Hepatocyte (in vitro differentiated cells): ENCODE measurements around the gene IL17REL.

ENCODE experiments used
- EZH2 ChIP-seq: fragments of 200-600 bp; sonication (generic); IDR thresholded peaks from 2 replicates; pipeline ENCODE4 v1.6.1; 2016; ENCODE audit warnings: antibody characterized with exemption, mild to moderate bottlenecking, borderline replicate concordance
- EZH2phosphoT487 ChIP-seq: fragments of 200-600 bp; sonication (generic); IDR thresholded peaks from one replicate; pipeline ENCODE4 v1.6.1; 2018; ENCODE audit warnings: antibody characterized with exemption, mild to moderate bottlenecking, low read depth, moderate library complexity; ENCODE audit not compliant: unreplicated experiment, severe bottlenecking
- TF ChIP-seq, protein P1 (sequence below): fragments of 200-600 bp; sonication (generic); IDR thresholded peaks from 2 replicates; pipeline ENCODE4 v1.5.1; 2016; ENCODE audit warnings: antibody characterized with exemption, mild to moderate bottlenecking; ENCODE audit not compliant: poor library complexity

DNA sequence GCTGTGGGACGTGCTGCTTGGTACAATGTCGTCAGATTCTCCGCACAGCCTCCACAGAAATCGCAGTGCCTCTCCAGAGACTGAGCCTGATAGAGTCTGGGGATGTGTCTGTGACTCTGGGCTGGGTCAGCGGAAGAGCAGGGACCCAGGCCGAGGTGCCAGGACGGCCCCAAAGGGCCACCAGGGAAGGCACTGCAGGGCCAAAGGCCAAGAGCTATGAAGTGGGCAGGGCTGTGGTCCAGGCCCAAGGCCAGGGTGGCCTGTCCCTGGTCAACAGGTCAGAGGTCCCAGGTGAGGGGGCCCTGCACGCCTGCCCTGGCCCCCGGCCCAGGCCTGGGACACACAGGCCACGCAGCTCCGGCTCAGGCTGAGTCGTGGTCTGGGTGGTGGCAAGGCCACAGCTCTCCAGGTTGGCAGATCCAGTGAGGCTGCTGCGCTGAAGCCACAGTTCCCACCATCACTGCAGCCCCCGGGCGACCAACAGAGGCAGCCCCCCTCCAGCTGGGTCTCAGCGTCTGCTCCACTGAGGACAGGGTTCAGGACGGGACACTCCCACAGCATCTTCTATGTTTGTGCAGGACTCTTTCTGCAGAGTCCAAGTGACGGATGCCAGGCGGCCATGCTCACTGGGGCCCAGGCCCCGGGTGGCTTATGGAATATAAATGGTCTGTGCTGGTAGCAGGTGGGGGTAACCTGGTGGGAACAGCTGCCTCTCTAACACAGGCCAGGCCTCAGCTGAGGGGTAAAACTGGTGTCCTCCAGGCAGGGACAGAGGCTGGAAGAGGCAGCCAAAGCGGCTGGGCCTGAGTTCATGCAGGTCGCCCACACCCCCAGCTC, 56.8 kb downstream of the IL17REL start:
- TF ChIP-seq, protein P1, sequence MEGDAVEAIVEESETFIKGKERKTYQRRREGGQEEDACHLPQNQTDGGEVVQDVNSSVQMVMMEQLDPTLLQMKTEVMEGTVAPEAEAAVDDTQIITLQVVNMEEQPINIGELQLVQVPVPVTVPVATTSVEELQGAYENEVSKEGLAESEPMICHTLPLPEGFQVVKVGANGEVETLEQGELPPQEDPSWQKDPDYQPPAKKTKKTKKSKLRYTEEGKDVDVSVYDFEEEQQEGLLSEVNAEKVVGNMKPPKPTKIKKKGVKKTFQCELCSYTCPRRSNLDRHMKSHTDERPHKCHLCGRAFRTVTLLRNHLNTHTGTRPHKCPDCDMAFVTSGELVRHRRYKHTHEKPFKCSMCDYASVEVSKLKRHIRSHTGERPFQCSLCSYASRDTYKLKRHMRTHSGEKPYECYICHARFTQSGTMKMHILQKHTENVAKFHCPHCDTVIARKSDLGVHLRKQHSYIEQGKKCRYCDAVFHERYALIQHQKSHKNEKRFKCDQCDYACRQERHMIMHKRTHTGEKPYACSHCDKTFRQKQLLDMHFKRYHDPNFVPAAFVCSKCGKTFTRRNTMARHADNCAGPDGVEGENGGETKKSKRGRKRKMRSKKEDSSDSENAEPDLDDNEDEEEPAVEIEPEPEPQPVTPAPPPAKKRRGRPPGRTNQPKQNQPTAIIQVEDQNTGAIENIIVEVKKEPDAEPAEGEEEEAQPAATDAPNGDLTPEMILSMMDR = no peak
- TF ChIP-seq EZH2 (no peak), EZH2phosphoT487 (no peak)
